ENCODE measurements around the gene PRR29. TPM values are rescaled to one million over a fixed set of nuclear protein-coding genes. Genes with fewer than 3 reads are reported as not detected.

PRR29 gene
- total and polyA plus RNA-seq, 12 donors: 0.05 to 1.8 (median 0.64) TPM; not detected in 2

- Histone ChIP-seq H3K9me3 (replicated peaks in 1 of 3) (no peaks in the 10 kb centered on the region), H3K36me3 (replicated peaks in 1 of 2) (no peaks in the 10 kb centered on the region), H3K27ac (peak overlapping the region in 1 of 5 donors; percentile 27), H3K27me3 (no peaks in the 10 kb centered on the region), H3K4me1 (replicated peaks in 1 of 2) (peaks cover 3 to 34% of the 10 kb centered on the region in 2 donors), H3K4me3 (no peak overlapping the region)
- peak in 3 of 7 donors; percentile 11 to 50 (median 12) for DNase-seq
- TF ChIP-seq POLR2A (IDR thresholded peaks at IDR 0.05): no peak
- no peak for TF ChIP-seq CTCF (IDR thresholded peaks at IDR 0.05)
- 60 to 83% (median 64%) methylated on average over 1 to 4 of the region's 4 CpGs for whole genome bisulfite sequencing, 4 donors
- intact Hi-C loops (cut with DNase I): loop anchor here in 1 of 2 donors (10.0 kb wide), 1 partner anchor 84 kb away; no protein-coding TSS in a partner anchor
Measured at GRCh38 chr17:64008830-64009229, 10.7 kb downstream of the PRR29 start.

- intact Hi-C loops (cut with DNase I): loop anchor here in 1 of 2 donors (10.0 kb wide), 1 partner anchor 85 kb away; no protein-coding TSS in a partner anchor
- Histone ChIP-seq H3K36me3 (replicated peaks in 1 of 2) (no peaks in the 10 kb centered on the region), H3K27ac (peak overlapping the region in 2 of 5 donors; percentile 8 to 55), H3K4me1 (replicated peaks in 1 of 2) (peaks cover 3 to 34% of the 10 kb centered on the region in 2 donors), H3K9me3 (replicated peaks in 1 of 3) (no peaks in the 10 kb centered on the region), H3K4me3 (no peak overlapping the region), H3K27me3 (no peaks in the 10 kb centered on the region)
- TF ChIP-seq POLR2A (IDR thresholded peaks at IDR 0.05) (no peak), CTCF (IDR thresholded peaks at IDR 0.05) (no peak)
- DNase-seq: peak in 3 of 7 donors; percentile 21 to 55 (median 26)
- 53 to 65% (median 62%) methylated on average over 8 of the region's 8 CpGs for WGBS, 4 donors
Measured at GRCh38 chr17:64009571-64010402, 11.6 kb downstream of the PRR29 start.

- Histone ChIP-seq H3K36me3 (replicated peaks in 1 of 2) (no peaks in the 10 kb centered on the region), H3K9me3 (replicated peaks in 1 of 3) (no peaks in the 10 kb centered on the region), H3K27me3 (no peaks in the 10 kb centered on the region), H3K4me3 (no peak overlapping the region), H3K4me1 (replicated peaks in 1 of 2) (peaks cover 0 to 4% of the 10 kb centered on the region in 2 donors), H3K27ac (no peak overlapping the region)
- TF ChIP-seq POLR2A (IDR thresholded peaks at IDR 0.05): no peak
- no peak for TF ChIP-seq CTCF (IDR thresholded peaks at IDR 0.05)
- DNase-seq: peak in 2 of 7 donors; percentile 5 to 40
- intact Hi-C loops (cut with DNase I): no loop called here
- 87 to 94% (median 90%) methylated on average over 6 of the region's 6 CpGs for WGBS, 4 donors
Measured at GRCh38 chr17:64015447-64015846, 17.3 kb downstream of the PRR29 start.

GRCh38 chr17:64016231-64016784, 18.2 kb downstream of the PRR29 start:
- Histone ChIP-seq H3K27me3 (no peaks in the 10 kb centered on the region), H3K4me1 (replicated peaks in 1 of 2) (peaks cover 0 to 4% of the 10 kb centered on the region in 2 donors), H3K36me3 (replicated peaks in 1 of 2) (no peaks in the 10 kb centered on the region), H3K27ac (peak overlapping the region in 1 of 5 donors; percentile 22), H3K9me3 (replicated peaks in 1 of 3) (no peaks in the 10 kb centered on the region), H3K4me3 (no peak overlapping the region)
- DNase-seq: peak in 2 of 7 donors; percentile 5 to 50
- intact Hi-C loops (cut with DNase I): no loop called here
- TF ChIP-seq POLR2A (IDR thresholded peaks at IDR 0.05) (no peak), CTCF (IDR thresholded peaks at IDR 0.05) (peak in 1 of 6 experiments; percentile 12)
- WGBS, 4 donors: 52 to 60% (median 56%) methylated on average over 5 of the region's 5 CpGs

Measured in adrenal gland (tissue), 12 donors.